Epithelial cell of proximal tubule (primary cell): ENCODE data around the gene GNAS. TPM values are rescaled to one million over a fixed set of nuclear protein-coding genes. Genes with fewer than 3 reads are reported as not detected.

Experiments
- DNase-seq: peaks from one replicate; pipeline ENCODE4 v3.0.0-alpha.2; 2011; ENCODE audit warnings: low read depth
- H3K4me3 ChIP-seq: 2 replicates; pipeline ENCODE4 v1.5.1; 2011; ENCODE audit warnings: low read depth, mild to moderate bottlenecking, low read length
- total RNA-seq: library from RNA; depleted of rRNA; stranded (reverse); fragments of >200 nt; gene quantifications from 2 replicates; pipeline ENCODE4 v1.2.3, GENCODE V29; 2015
- TF ChIP-seq, protein P1 (sequence below): conservative IDR thresholded peaks from 2 replicates; pipeline ENCODE4 v1.5.1; 2012; ENCODE audit warnings: low read depth, mild to moderate bottlenecking, low read length

Gene GNAS
- total RNA-seq, 1 donor from 2014 or later = 828 TPM

GRCh38 chr20:58950603-58951002, 98.1 kb downstream of the GNAS start:
- TF ChIP-seq, protein P1, sequence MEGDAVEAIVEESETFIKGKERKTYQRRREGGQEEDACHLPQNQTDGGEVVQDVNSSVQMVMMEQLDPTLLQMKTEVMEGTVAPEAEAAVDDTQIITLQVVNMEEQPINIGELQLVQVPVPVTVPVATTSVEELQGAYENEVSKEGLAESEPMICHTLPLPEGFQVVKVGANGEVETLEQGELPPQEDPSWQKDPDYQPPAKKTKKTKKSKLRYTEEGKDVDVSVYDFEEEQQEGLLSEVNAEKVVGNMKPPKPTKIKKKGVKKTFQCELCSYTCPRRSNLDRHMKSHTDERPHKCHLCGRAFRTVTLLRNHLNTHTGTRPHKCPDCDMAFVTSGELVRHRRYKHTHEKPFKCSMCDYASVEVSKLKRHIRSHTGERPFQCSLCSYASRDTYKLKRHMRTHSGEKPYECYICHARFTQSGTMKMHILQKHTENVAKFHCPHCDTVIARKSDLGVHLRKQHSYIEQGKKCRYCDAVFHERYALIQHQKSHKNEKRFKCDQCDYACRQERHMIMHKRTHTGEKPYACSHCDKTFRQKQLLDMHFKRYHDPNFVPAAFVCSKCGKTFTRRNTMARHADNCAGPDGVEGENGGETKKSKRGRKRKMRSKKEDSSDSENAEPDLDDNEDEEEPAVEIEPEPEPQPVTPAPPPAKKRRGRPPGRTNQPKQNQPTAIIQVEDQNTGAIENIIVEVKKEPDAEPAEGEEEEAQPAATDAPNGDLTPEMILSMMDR = peak; percentile 13
- no peak overlapping the region for H3K4me3 ChIP-seq
- no peak for DNase-seq

DNA sequence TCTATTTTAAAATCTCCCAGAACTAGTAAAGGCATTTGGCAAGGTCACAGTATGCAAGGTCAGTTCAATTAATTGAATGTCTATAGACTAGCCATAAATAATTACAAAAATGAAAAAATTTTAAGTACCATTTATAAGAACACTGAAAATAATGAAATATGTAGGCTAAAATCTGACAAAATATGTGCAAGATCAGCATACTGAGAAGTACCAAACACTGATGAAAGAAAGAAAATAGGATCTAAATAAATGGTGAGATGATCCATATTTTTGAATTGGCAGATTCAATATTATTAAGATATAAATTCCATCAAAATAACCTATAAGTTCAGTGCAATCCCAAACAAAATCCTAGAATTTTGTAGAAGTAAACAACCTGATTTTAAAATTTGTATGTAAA, 100.5 kb downstream of the GNAS start:
- no peak overlapping the region for H3K4me3 ChIP-seq
- TF ChIP-seq, protein P1 = no peak
- no peak for DNase-seq

- H3K4me3 ChIP-seq = no peak overlapping the region
- TF ChIP-seq, protein P1 = no peak
- no peak for DNase-seq
Observed at GRCh38 chr20:58956078-58956477, 103.6 kb downstream of the GNAS start.

DNA sequence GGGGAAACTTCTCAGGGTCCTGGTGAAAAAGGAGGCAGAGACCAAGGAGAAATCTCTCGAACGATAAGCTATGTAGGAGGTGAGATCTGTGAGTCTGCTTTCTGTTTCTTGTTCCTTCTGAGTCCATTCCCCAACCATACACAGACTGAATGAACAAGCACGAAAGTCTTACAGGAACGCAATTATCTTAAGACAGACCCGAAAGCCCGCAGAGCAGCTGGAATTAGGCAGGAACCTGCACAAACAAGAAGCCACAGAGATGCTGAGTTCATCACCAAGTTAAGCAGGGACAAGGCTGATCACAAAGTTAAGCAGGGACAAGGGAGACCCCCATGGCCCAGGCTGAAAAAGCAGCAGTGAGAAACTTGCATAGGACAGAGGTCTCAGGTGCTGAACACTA, 107.1 kb downstream of the GNAS start:
- TF ChIP-seq, protein P1 = no peak
- no peak for DNase-seq
- H3K4me3 ChIP-seq = no peak overlapping the region

Other genes starting within 250 kb of the GNAS start
- gene STX16, start 201.4 kb upstream of the GNAS start, total RNA-seq = 10.4 and 14.4 TPM in 2 replicates
- 18.8 and 26.5 TPM in 2 replicates for gene NPEPL1, start 159.9 kb upstream of the GNAS start, total RNA-seq
- 0.35 and 0.51 TPM in 2 replicates for gene GNAS-AS1, start 1.8 kb upstream of the GNAS start, total RNA-seq
- gene NELFCD, start 128.5 kb downstream of the GNAS start, total RNA-seq = 52.4 and 83.1 TPM in 2 replicates
- 98.1 and 109 TPM in 2 replicates for gene CTSZ, start 154.5 kb downstream of the GNAS start, total RNA-seq
- gene TUBB1, start 166.7 kb downstream of the GNAS start, total RNA-seq = not detected in 2 replicates
- 31.9 and 46.4 TPM in 2 replicates for gene ATP5F1E, start 179.6 kb downstream of the GNAS start, total RNA-seq
- 75.7 and 76.3 TPM in 2 replicates for gene PRELID3B, start 190.1 kb downstream of the GNAS start, total RNA-seq